ENCODE measurements around the gene GPR21. TPM values are rescaled to one million over a fixed set of nuclear protein-coding genes. Genes with fewer than 3 reads are reported as not detected.

GPR21 gene
- total RNA-seq, 1 donor from 2014 or later, result not detected

DNA sequence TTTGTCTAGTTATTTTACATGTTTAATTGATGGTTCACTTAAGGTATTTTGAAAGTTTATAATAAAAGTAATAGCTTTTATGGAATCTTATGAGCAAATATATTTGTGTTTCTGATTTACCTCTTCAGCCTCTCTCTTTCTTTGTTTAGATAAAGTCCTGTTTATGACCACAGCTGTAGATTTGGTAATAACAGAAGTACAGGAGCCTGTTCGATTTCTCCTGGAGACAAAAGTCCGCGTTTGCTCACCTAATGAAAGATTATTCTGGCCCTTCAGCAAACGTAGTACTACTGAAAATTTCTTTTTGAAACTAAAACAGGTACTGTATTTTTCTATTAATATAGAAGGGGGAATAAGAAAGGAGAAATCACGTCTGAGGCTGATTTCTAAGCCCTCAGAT lies 35.0 kb upstream of the GPR21 start:
- no peak overlapping the region for H3K4me3 ChIP-seq (ENCODE audit: low read depth, low read length)
- DNase-seq (ENCODE audit: low read depth), result no peak
- TF ChIP-seq CTCF (conservative IDR thresholded peaks at IDR 0.05; ENCODE audit: low read depth, low read length), result no peak

DNA sequence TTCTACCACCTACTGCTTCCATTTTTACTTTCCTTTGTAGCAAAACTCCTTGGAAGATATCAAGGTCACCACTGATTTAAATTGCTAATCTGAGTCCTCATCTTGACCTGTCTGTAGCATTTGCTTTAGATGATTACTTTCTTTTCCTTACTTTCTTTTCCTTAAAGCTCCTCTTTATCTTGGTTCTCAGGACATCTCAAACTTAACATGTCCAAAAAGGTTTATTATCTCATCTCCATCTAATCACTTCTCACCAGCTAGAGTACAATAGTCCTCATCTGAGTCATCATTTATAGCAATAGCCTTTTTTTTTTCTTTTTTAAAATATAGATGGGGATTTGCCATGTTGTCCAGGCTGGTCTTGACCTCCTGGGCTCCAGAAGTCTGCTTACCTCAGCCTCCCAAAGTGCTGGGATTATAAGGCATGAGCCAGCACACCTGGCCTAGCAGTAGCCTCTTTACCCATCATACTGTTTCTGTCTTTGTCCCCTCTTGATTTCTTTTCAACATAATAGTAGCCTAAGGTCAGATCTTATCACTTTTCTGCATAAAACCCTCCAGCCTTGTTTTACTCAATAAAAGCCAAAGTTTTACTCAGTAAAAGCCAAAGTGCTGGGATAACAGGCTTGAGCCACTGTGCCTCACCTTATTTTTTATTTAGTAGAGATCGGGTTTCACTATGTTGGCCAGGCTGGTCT lies 32.9 kb upstream of the GPR21 start:
- H3K4me3 ChIP-seq (ENCODE audit: low read depth, low read length), result no peak overlapping the region
- no peak for TF ChIP-seq CTCF (conservative IDR thresholded peaks at IDR 0.05; ENCODE audit: low read depth, low read length)
- DNase-seq (ENCODE audit: low read depth), result no peak

DNA sequence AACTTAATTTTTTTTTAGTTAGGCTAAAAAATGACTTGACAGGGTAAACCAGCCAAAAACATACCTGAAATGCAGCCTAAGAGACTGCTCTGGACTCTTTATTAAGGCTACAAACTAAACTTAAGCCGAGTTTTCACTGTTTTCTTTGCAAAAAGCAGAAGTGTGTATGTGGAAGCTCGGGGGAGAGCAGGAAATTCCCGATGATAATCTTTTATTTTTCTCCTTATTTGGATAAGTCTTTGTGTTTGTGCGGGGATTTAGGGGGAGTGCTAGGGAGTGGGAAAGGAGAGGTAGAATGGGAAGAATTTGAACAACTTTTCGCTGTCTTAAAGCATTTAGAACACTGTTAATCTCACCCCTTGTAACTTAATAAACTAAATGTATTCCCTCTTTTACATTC lies 30.7 kb upstream of the GPR21 start:
- no peak for TF ChIP-seq CTCF (conservative IDR thresholded peaks at IDR 0.05; ENCODE audit: low read depth, low read length)
- no peak for DNase-seq (ENCODE audit: low read depth)
- H3K4me3 ChIP-seq (ENCODE audit: low read depth, low read length), result no peak overlapping the region

GRCh38 chr9:123003466-123003865 lies 30.0 kb upstream of the GPR21 start:
- no peak overlapping the region for H3K4me3 ChIP-seq (ENCODE audit: low read depth, low read length)
- DNase-seq (ENCODE audit: low read depth), result no peak
- TF ChIP-seq CTCF (conservative IDR thresholded peaks at IDR 0.05; ENCODE audit: low read depth, low read length), result no peak

GRCh38 chr9:123005964-123006363 lies 27.5 kb upstream of the GPR21 start:
- no peak for TF ChIP-seq CTCF (conservative IDR thresholded peaks at IDR 0.05; ENCODE audit: low read depth, low read length)
- DNase-seq (ENCODE audit: low read depth), result no peak
- no peak overlapping the region for H3K4me3 ChIP-seq (ENCODE audit: low read depth, low read length)

DNA sequence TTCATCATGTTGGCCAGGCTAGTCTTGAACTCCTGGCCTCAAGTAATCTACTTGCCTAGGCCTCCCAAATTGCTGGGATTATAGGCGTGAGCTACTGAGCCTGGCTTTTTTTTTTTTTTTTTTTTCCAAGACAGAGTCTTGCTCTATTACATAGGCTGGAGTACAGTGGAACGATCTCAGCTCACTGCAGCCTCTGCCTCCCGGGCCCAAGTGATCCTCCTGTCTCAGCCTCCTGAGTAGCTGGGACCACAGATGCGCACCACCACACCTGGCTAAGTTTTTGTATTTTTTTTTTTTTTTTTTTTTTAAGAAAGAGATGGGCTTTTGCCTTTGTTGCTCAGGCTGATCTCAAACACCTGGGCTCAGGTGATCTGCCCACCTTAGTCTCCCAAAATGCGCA lies 26.2 kb upstream of the GPR21 start:
- DNase-seq (ENCODE audit: low read depth), result no peak
- no peak for TF ChIP-seq CTCF (conservative IDR thresholded peaks at IDR 0.05; ENCODE audit: low read depth, low read length)

DNA sequence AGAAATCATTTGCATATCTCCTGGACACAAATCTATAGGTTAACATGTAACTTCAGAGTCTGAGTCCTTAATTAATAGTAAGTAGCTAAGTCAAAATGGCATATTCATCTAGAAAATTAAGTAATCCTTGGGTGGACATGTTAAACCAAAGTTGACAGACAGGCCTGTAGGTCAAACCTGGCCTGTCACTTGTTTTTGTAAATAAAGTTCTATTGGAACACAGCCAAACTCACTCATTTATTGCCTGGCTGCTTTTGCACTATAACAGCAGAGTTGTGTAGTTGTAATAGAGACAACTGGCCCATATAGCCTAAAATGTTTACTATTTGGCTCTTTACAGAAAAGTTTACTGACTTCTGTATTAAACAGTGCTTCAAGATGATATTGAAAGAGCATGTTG lies 24.6 kb upstream of the GPR21 start:
- H3K4me3 ChIP-seq (ENCODE audit: low read depth, low read length), result no peak overlapping the region
- no peak for TF ChIP-seq CTCF (conservative IDR thresholded peaks at IDR 0.05; ENCODE audit: low read depth, low read length)
- no peak for DNase-seq (ENCODE audit: low read depth)

More for the DNA sequence above, 26.2 kb upstream of the GPR21 start:
- no peak overlapping the region for H3K4me3 ChIP-seq (ENCODE audit: low read depth, low read length)

Data from epithelial cell of proximal tubule (primary cell).